Natural killer cell (primary cell): ENCODE results near the gene OLFM1. TPM values are rescaled to one million over a fixed set of nuclear protein-coding genes. Genes with fewer than 3 reads are reported as not detected.

Experiments
- ATAC-seq, 3 donors: fragments of 150-1000 bp in 2 of 3; fragments of 200-7000 bp in 1 of 3; cut with Tn5 transposase; 1 replicate in 1 of 3; 2 replicates in 2 of 3; pipeline ENCODE4 v1.10.0; 2021; ENCODE audit warnings: mild to moderate bottlenecking in 2 of 3, moderate library complexity in 2 of 3
- DNase-seq, 2 donors: peaks; one replicate each; pipeline versions ENCODE4 v3.0.0 to v3.0.0-alpha.2; 2013 to 2021; ENCODE audit warnings: mixed read lengths in 1 of 2
- H3K27ac ChIP-seq: one replicate; pipeline ENCODE4 v1.5.1; 2013; ENCODE audit warnings: mild to moderate bottlenecking, low read length
- H3K27me3 ChIP-seq: one replicate; pipeline ENCODE4 v1.6.1; 2013; ENCODE audit warnings: low read length; ENCODE audit not compliant: control insufficient read depth, insufficient read depth
- H3K36me3 ChIP-seq: one replicate; pipeline ENCODE4 v1.6.1; 2013; ENCODE audit warnings: low read length; ENCODE audit not compliant: control insufficient read depth, insufficient read depth
- H3K4me1 ChIP-seq: one replicate; pipeline ENCODE4 v1.6.1; 2013; ENCODE audit warnings: low read length; ENCODE audit not compliant: control insufficient read depth, insufficient read depth
- H3K4me3 ChIP-seq: one replicate; pipeline ENCODE4 v1.5.1; 2013; ENCODE audit warnings: low read length
- H3K9me3 ChIP-seq: one replicate; pipeline ENCODE4 v1.6.1; 2013; ENCODE audit warnings: low read length; ENCODE audit not compliant: control insufficient read depth, insufficient read depth
- H3K27ac Mint-ChIP-seq, 2 donors: one replicate each; pipeline ENCODE4 v1.8.0; 2022; ENCODE audit warnings: mild to moderate bottlenecking in 2 of 2, mixed read lengths in 2 of 2, moderate library complexity in 1 of 2
- H3K27me3 Mint-ChIP-seq, 2 donors: one replicate each; pipeline ENCODE4 v1.8.0; 2022; ENCODE audit warnings: low read depth in 2 of 2, mixed read lengths in 2 of 2
- H3K36me3 Mint-ChIP-seq: one replicate; pipeline ENCODE4 v1.8.0; 2022; ENCODE audit warnings: mixed read lengths
- H3K4me1 Mint-ChIP-seq, 2 donors: one replicate each; pipeline ENCODE4 v1.8.0; 2022; ENCODE audit warnings: mixed read lengths in 2 of 2
- H3K4me3 Mint-ChIP-seq: one replicate; pipeline ENCODE4 v1.8.0; 2022; ENCODE audit warnings: mild to moderate bottlenecking, moderate library complexity, mixed read lengths
- H3K9me3 Mint-ChIP-seq, 2 donors: one replicate each; pipeline ENCODE4 v1.8.0; 2022; ENCODE audit warnings: mixed read lengths in 2 of 2
- whole genome bisulfite sequencing: methylation state at CpG from one replicate; pipeline ENCODE4 v1.1.7; 2013; ENCODE audit warnings: missing lambda C conversion rate; ENCODE audit not compliant: insufficient coverage; 5-methylcytosine and 5-hydroxymethylcytosine counted together
- intact Hi-C: fragments of 100-400 bp; cut with micrococcal nuclease; formaldehyde crosslinking; loops from one replicate; pipeline ENCODE4 v1.14.2; 2022
- total RNA-seq, 4 donors: library from RNA; stranded (reverse); fragments of 120-200 nt in 1 of 4; gene quantifications; one replicate each; pipeline versions ENCODE4 v1.2.3 to v1.2.4, GENCODE V29; 2013 to 2022
- TF ChIP-seq, protein P1 (sequence below): fragments of 200-600 bp; IDR thresholded peaks from one replicate; pipeline ENCODE4 v1.8.0; 2022; ENCODE audit warnings: antibody characterized with exemption

The OLFM1 gene
- total RNA-seq, 3 donors from 2014 or later (not counting 1 experiment from before 2014, with no cell fraction given): 0.18 TPM; not detected in 2

- Mint-ChIP-seq H3K27me3 (peaks cover 4 to 19% of the 10 kb centered on the region in 2 donors), H3K4me3 (no peak overlapping the region), H3K27ac (no peak overlapping the region), H3K4me1 (no peaks in the 10 kb centered on the region), H3K36me3 (no peaks in the 10 kb centered on the region), H3K9me3 (no peaks in the 10 kb centered on the region)
- intact Hi-C loops: no loop called here
- Histone ChIP-seq H3K27me3 (no peaks in the 10 kb centered on the region), H3K4me3 (no peak overlapping the region), H3K36me3 (no peaks in the 10 kb centered on the region), H3K4me1 (no peaks in the 10 kb centered on the region), H3K9me3 (no peaks in the 10 kb centered on the region), H3K27ac (no peak overlapping the region)
- ATAC-seq (no peak), DNase-seq (no peak)
- WGBS: 81% methylated on average over 4 of the region's 7 CpGs
- TF ChIP-seq, protein P1, sequence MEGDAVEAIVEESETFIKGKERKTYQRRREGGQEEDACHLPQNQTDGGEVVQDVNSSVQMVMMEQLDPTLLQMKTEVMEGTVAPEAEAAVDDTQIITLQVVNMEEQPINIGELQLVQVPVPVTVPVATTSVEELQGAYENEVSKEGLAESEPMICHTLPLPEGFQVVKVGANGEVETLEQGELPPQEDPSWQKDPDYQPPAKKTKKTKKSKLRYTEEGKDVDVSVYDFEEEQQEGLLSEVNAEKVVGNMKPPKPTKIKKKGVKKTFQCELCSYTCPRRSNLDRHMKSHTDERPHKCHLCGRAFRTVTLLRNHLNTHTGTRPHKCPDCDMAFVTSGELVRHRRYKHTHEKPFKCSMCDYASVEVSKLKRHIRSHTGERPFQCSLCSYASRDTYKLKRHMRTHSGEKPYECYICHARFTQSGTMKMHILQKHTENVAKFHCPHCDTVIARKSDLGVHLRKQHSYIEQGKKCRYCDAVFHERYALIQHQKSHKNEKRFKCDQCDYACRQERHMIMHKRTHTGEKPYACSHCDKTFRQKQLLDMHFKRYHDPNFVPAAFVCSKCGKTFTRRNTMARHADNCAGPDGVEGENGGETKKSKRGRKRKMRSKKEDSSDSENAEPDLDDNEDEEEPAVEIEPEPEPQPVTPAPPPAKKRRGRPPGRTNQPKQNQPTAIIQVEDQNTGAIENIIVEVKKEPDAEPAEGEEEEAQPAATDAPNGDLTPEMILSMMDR: no peak
Measured at GRCh38 chr9:135049460-135049859, 38.0 kb upstream of the OLFM1 start.

- H3K27ac ChIP-seq: no peak overlapping the region
- DNase-seq: no peak
- WGBS: 82% methylated on average over 29 of the region's 31 CpGs
- H3K36me3 Mint-ChIP-seq: no peaks in the 10 kb centered on the region
- no peak overlapping the region for H3K27ac Mint-ChIP-seq
- no peak for ATAC-seq
- intact Hi-C loops: no loop called here
- H3K27me3 ChIP-seq: no peaks in the 10 kb centered on the region
- no peak overlapping the region for H3K4me3 Mint-ChIP-seq
- TF ChIP-seq, protein P1: no peak
- H3K4me3 ChIP-seq: no peak overlapping the region
- peaks cover 7 to 23% of the 10 kb centered on the region in 2 donors for H3K27me3 Mint-ChIP-seq
- no peaks in the 10 kb centered on the region for H3K9me3 Mint-ChIP-seq
- no peaks in the 10 kb centered on the region for H3K9me3 ChIP-seq
- H3K36me3 ChIP-seq: no peaks in the 10 kb centered on the region
- H3K4me1 ChIP-seq: no peaks in the 10 kb centered on the region
- no peaks in the 10 kb centered on the region for H3K4me1 Mint-ChIP-seq
Measured at GRCh38 chr9:135050072-135050990, 37.1 kb upstream of the OLFM1 start.

DNA sequence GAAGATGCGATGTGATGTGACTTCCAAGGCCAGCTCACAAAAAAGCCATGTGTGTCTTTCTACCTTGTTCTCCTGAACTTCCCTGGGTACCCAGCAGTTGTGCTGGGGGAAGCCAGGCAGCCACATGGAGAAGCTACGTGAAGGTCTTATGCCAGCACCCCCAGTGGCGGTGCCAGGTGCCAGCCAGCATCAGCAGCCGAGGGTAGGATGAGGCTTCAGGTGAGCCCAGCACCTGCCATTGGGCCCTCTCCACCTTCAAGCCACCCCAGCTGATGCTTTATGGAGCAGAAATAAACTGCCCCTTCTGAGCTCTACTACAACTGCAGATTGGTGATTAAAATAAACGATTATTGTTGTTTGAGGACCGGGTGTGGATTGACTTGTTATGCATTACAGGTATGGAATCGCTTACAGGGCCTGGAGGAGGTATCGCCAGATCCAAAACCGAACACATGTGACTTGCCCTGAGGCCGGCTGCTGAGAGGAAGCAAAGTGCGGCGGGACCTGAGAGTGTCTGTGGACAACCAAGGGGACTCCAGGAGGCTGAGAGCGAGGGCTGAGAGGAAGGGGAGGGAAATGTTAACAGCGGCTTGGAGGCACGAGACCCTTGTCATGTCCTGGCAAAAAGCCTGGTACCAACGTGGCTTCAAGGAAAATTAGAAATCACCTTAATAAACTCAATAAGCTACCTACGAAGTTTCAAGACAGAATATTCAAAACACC, 36.0 kb upstream of the OLFM1 start:
- H3K4me3 Mint-ChIP-seq: no peak overlapping the region
- Histone ChIP-seq H3K9me3 (no peaks in the 10 kb centered on the region), H3K36me3 (no peaks in the 10 kb centered on the region), H3K27ac (no peak overlapping the region), H3K4me3 (no peak overlapping the region), H3K4me1 (no peaks in the 10 kb centered on the region), H3K27me3 (peaks cover 2% of the 10 kb centered on the region)
- 90% methylated on average over 16 of the region's 17 CpGs for WGBS
- no peak for ATAC-seq
- no peak for DNase-seq
- H3K4me1 Mint-ChIP-seq: no peaks in the 10 kb centered on the region
- no peak overlapping the region for H3K27ac Mint-ChIP-seq
- TF ChIP-seq, protein P1: no peak
- no peaks in the 10 kb centered on the region for H3K36me3 Mint-ChIP-seq
- H3K9me3 Mint-ChIP-seq: no peaks in the 10 kb centered on the region
- peaks cover 7 to 31% of the 10 kb centered on the region in 2 donors for H3K27me3 Mint-ChIP-seq
- intact Hi-C loops: no loop called here
